DOHH2 (cell line): ENCODE data around the gene ABCC2.

Source experiments
- H3F3A ChIP-seq: fragments of 200-600 bp; sonication (generic), shearing (Covaris generic); 2 replicates; pipeline ENCODE4 v1.6.0; 2016; ENCODE audit warnings: antibody characterized with exemption, mild to moderate bottlenecking; ENCODE audit not compliant: control insufficient read depth, insufficient read depth
- H3K27ac ChIP-seq: fragments of 200-600 bp; sonication (generic); 2 replicates; pipeline ENCODE4 v1.5.1; 2014; ENCODE audit warnings: low read depth, mild to moderate bottlenecking, low read length, moderate library complexity
- H3K27me3 ChIP-seq: fragments of 200-600 bp; sonication (generic); 2 replicates; pipeline ENCODE4 v1.6.1; 2014; ENCODE audit warnings: mild to moderate bottlenecking, low read length, mixed read lengths; ENCODE audit not compliant: control insufficient read depth
- H3K36me3 ChIP-seq: fragments of 200-600 bp; sonication (generic); 2 replicates; pipeline ENCODE4 v1.6.1; 2014; ENCODE audit warnings: mild to moderate bottlenecking, low read length, moderate library complexity, mixed read lengths; ENCODE audit not compliant: control insufficient read depth
- H3K4me1 ChIP-seq: fragments of 200-600 bp; sonication (generic); 2 replicates; pipeline ENCODE4 v1.6.1; 2014; ENCODE audit warnings: mild to moderate bottlenecking, low read length, mixed read lengths; ENCODE audit not compliant: control insufficient read depth
- H3K4me2 ChIP-seq: fragments of 200-600 bp; sonication (generic); 2 replicates; pipeline ENCODE4 v1.6.0; 2014; ENCODE audit warnings: mild to moderate bottlenecking, low read length, moderate library complexity
- H3K4me3 ChIP-seq: fragments of 200-600 bp; sonication (generic); 2 replicates; pipeline ENCODE4 v1.5.1; 2014; ENCODE audit warnings: mild to moderate bottlenecking, low read length, mixed read lengths
- H3K79me2 ChIP-seq: fragments of 200-600 bp; sonication (generic); 2 replicates; pipeline ENCODE4 v1.6.1; 2014; ENCODE audit warnings: mild to moderate bottlenecking, low read length, mixed read lengths; ENCODE audit not compliant: control insufficient read depth
- H3K9me2 ChIP-seq: fragments of 200-600 bp; sonication (generic); replicated peaks from 2 replicates; pipeline ENCODE4 v1.6.1; 2014; ENCODE audit warnings: mild to moderate bottlenecking, low read length, mixed read lengths; ENCODE audit not compliant: control insufficient read depth
- H3K9me3 ChIP-seq: fragments of 200-600 bp; sonication (generic); 2 replicates; pipeline ENCODE4 v1.6.1; 2014; ENCODE audit warnings: antibody characterized with exemption, low read length, mixed read lengths; ENCODE audit not compliant: control insufficient read depth, insufficient read depth
- H4K20me1 ChIP-seq: fragments of 200-600 bp; sonication (generic); 2 replicates; pipeline ENCODE4 v1.6.0; 2014; ENCODE audit warnings: low read depth, mild to moderate bottlenecking, antibody characterized with exemption, low read length, moderate library complexity; ENCODE audit not compliant: control insufficient read depth, insufficient read depth
- CTCF ChIP-seq: fragments of 200-600 bp; sonication (generic); IDR thresholded peaks from one replicate; pipeline ENCODE4 v1.5.1; 2014; ENCODE audit warnings: antibody characterized with exemption, mild to moderate bottlenecking, low read depth, low read length; ENCODE audit not compliant: poor library complexity, severe bottlenecking
- EZH2phosphoT487 ChIP-seq: fragments of 200-600 bp; sonication (generic); IDR thresholded peaks from 2 replicates; pipeline ENCODE4 v1.6.1; 2017; ENCODE audit warnings: borderline replicate concordance, mild to moderate bottlenecking, antibody characterized with exemption, low read length, moderate library complexity, mixed read lengths

Gene ABCC2

DNA sequence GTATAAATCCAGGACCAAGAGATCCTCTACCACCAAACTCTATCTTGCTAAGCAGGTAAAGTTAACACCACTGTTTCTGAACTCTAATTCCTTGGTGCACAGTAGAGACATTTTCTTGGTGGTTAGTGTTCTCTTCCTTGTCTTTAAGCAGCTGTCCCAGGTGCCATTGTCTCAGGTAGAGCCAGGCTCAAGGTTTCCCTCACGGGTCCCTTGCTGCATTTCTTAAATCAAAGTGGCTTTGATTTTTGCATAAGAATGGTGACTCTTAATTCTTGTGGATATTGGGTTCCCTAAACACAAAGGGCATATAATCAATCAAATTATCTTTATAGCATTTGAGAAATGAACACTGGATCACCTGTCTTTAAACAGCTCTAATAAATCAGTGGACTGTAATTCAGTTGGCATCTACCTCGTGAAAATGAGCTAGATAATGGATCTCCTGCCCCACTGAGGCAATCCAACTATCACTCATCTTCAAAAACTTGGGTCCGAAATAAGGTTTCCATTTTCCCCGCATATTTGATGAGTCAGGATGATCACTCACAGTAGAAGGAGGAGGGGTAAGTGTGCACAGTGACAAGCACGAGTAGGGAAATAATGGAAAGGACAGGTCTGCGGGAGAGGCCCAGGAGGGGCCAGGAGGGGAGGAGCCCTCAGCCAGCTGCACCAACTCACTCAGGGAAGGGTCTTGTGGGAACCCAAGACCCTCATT lies 2.4 kb downstream of the ABCC2 start:
- H3K27ac ChIP-seq, result no peak overlapping the region
- no peak overlapping the region for H3K4me2 ChIP-seq
- no peaks in the 10 kb centered on the region for H3K9me3 ChIP-seq
- peaks cover 4% of the 10 kb centered on the region for H3K27me3 ChIP-seq
- no peaks in the 10 kb centered on the region for H3K79me2 ChIP-seq
- no peaks in the 10 kb centered on the region for H3K4me1 ChIP-seq
- H3F3A ChIP-seq, result no peaks in the 10 kb centered on the region
- TF ChIP-seq CTCF (no peak), EZH2phosphoT487 (no peak)
- no peak overlapping the region for H3K4me3 ChIP-seq
- H3K9me2 ChIP-seq, result no peaks in the 10 kb centered on the region
- no peaks in the 10 kb centered on the region for H4K20me1 ChIP-seq
- H3K36me3 ChIP-seq, result no peaks in the 10 kb centered on the region

- Histone ChIP-seq H3F3A (no peaks in the 10 kb centered on the region), H3K9me2 (no peaks in the 10 kb centered on the region), H3K9me3 (no peaks in the 10 kb centered on the region), H3K4me2 (no peak overlapping the region), H3K27me3 (peaks cover 4% of the 10 kb centered on the region), H3K79me2 (no peaks in the 10 kb centered on the region), H3K4me1 (no peaks in the 10 kb centered on the region), H3K4me3 (no peak overlapping the region), H4K20me1 (no peaks in the 10 kb centered on the region), H3K27ac (no peak overlapping the region), H3K36me3 (no peaks in the 10 kb centered on the region)
- TF ChIP-seq CTCF (no peak), EZH2phosphoT487 (no peak)
Observed at GRCh38 chr10:99785646-99786045, 3.2 kb downstream of the ABCC2 start.

DNA sequence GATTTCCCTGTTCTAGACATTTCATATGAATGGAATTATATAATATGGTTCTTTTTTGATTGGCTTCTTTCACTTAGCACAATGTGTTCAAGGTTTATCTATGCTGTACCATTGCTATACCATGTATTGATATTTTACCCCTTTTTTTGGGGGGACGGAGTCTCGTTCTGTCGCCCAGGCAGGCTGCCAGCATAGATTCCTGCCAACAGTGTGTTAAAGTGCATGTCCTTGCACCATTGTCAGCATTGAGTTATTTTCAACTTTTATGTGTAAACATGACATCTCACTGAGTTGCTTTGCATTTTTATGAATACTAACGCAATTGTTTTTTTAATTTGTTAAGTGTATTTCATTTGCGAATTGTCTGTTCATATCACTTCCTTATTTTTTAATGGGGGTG lies 4.9 kb downstream of the ABCC2 start:
- Histone ChIP-seq H3K4me3 (no peak overlapping the region), H3K4me2 (no peak overlapping the region), H3K27ac (no peak overlapping the region), H3F3A (no peaks in the 10 kb centered on the region), H3K9me3 (no peaks in the 10 kb centered on the region), H3K27me3 (peaks cover 4% of the 10 kb centered on the region), H3K9me2 (no peaks in the 10 kb centered on the region), H3K79me2 (no peaks in the 10 kb centered on the region), H4K20me1 (no peaks in the 10 kb centered on the region), H3K4me1 (no peaks in the 10 kb centered on the region), H3K36me3 (no peaks in the 10 kb centered on the region)
- TF ChIP-seq EZH2phosphoT487 (no peak), CTCF (no peak)
